Measurements from ENCODE around the gene SELENON. TPM values are rescaled to one million over a fixed set of nuclear protein-coding genes. Genes with fewer than 3 reads are reported as not detected.

The SELENON gene
- polyA plus RNA-seq, 2 of the 4 experiments (the other 2 are of a cell fraction), result 16.6 to 41.1 TPM

GRCh38 chr1:25834894-25835293, 34.9 kb downstream of the SELENON start:
- POLR2A ChIA-PET, result no interaction called here
- no peaks in the 10 kb centered on the region for H3K4me1 ChIP-seq
- H3K4me3 ChIP-seq, result no peak overlapping the region
- FAIRE-seq, result no peak
- ATAC-seq, result no peak
- DNase-seq (ENCODE audit: low read depth in 1 of 2, low spot score in 1 of 2), result no peak
- no peak overlapping the region for H3K27ac ChIP-seq
- WGBS (ENCODE audit: missing lambda C conversion rate), result 69% methylated on average over 3 of the region's 3 CpGs
- H3K9me3 ChIP-seq, result no peaks in the 10 kb centered on the region
- TF ChIP-seq CHD2 (IDR thresholded peaks at IDR 0.05; ENCODE audit: low read length, partially characterized antibody), result no peak
- no peak for TF ChIP-seq HDAC2 (IDR thresholded peaks at IDR 0.05)
- TF ChIP-seq RFX5 (IDR thresholded peaks at IDR 0.05), result no peak
- no peak for TF ChIP-seq CBX2 (IDR thresholded peaks at IDR 0.05; ENCODE audit: borderline replicate concordance, low read depth)
- TF ChIP-seq ELK1 (IDR thresholded peaks at IDR 0.05; ENCODE audit: low read depth, low read length), result no peak
- TF ChIP-seq MAX (IDR thresholded peaks at IDR 0.05), result no peak
- TF ChIP-seq HMGXB4 (CRISPR knock-in tag; IDR thresholded peaks at IDR 0.05; ENCODE audit: borderline replicate concordance), result no peak
- TF ChIP-seq USF2 (IDR thresholded peaks at IDR 0.05), result no peak
- no peak for TF ChIP-seq JUNB (IDR thresholded peaks at IDR 0.05)
- no peak for TF ChIP-seq HEYL (CRISPR knock-in tag; IDR thresholded peaks at IDR 0.05)
- TF ChIP-seq HOXA7 (CRISPR knock-in tag; IDR thresholded peaks at IDR 0.05), result no peak
- no peak for TF ChIP-seq BHLHE40 (IDR thresholded peaks at IDR 0.05; ENCODE audit: low read depth, low read length)
- no peak for TF ChIP-seq HOXB13 (CRISPR knock-in tag; IDR thresholded peaks at IDR 0.05; ENCODE audit: low read depth)
- no peak overlapping the region for H3K4me2 ChIP-seq
- CTCF ChIA-PET, result interaction anchor here (0.9 to 1.7 kb wide), 3 partner anchors 60 to 201 kb away, joined by 3 to 11 read pairs (median 4); no protein-coding TSS in a partner anchor

GRCh38 chr1:25836695-25837094, 36.7 kb downstream of the SELENON start:
- CTCF ChIA-PET, result interaction anchor here (0.9 to 1.5 kb wide), 9 partner anchors 8 to 186 kb away, joined by 3 to 7 read pairs (median 3); partner anchors contain the start of genes EXTL1, PAFAH2 and PAQR7
- no peak for ATAC-seq
- Histone ChIP-seq H3K4me1 (no peaks in the 10 kb centered on the region), H3K4me3 (no peak overlapping the region), H3K4me2 (no peak overlapping the region), H3K9me3 (no peaks in the 10 kb centered on the region), H3K27ac (no peak overlapping the region)
- FAIRE-seq, result no peak
- POLR2A ChIA-PET, result interaction anchor here (1.0 kb wide), 1 partner anchor 38 kb away, joined by 3 read pairs; no protein-coding TSS in a partner anchor
- 66% methylated on average over 3 of the region's 3 CpGs for WGBS (ENCODE audit: missing lambda C conversion rate)
- no peak for DNase-seq (ENCODE audit: low read depth in 1 of 2, low spot score in 1 of 2)
- TF ChIP-seq KDM5A (IDR thresholded peaks at IDR 0.05) (no peak), ELK1 (IDR thresholded peaks at IDR 0.05; ENCODE audit: low read depth, low read length) (no peak), RARB (CRISPR knock-in tag; IDR thresholded peaks at IDR 0.05) (no peak), FOSB (CRISPR knock-in tag; IDR thresholded peaks at IDR 0.05) (no peak), POLR2AphosphoS2 (conservative IDR thresholded peaks at IDR 0.05; ENCODE audit: low read length) (no peak), E2F6 (IDR thresholded peaks at IDR 0.05; ENCODE audit: borderline replicate concordance, low read depth) (no peak), POLR2A (IDR thresholded peaks at IDR 0.05; ENCODE audit: low read length) (no peak), PHF8 (IDR thresholded peaks at IDR 0.05; ENCODE audit: borderline replicate concordance, low read depth) (no peak), SMC3 (IDR thresholded peaks at IDR 0.05) (no peak), RFX5 (IDR thresholded peaks at IDR 0.05) (no peak), HOXA7 (CRISPR knock-in tag; IDR thresholded peaks at IDR 0.05) (no peak), KDM1A (IDR thresholded peaks at IDR 0.05; ENCODE audit: low read depth) (no peak), ZFP36 (IDR thresholded peaks at IDR 0.05; ENCODE audit: borderline replicate concordance, partially characterized antibody) (no peak)
